HTR-8/SVneo (cell line): Measurements from ENCODE around the gene RBBP5.

Experiments used
- DNase-seq: peaks from one replicate; pipeline ENCODE4 v3.0.0; 2011; ENCODE audit warnings: low spot score, mixed read lengths; ENCODE audit not compliant: insufficient read length
- FAIRE-seq: peaks from 2 replicates; lab custom pipeline; 2011; peaks lifted over from hg19 to GRCh38; lab: Jason Lieb, UNC

The RBBP5 gene

GRCh38 chr1:205076245-205076761 lies 45.5 kb downstream of the RBBP5 start:
- DNase-seq (no peak), FAIRE-seq (no peak)

- FAIRE-seq (no peak), DNase-seq (no peak)
Observed at GRCh38 chr1:205075642-205076155, 46.1 kb downstream of the RBBP5 start.

- DNase-seq = no peak
- no peak for FAIRE-seq
Observed at GRCh38 chr1:205074513-205074912, 47.3 kb downstream of the RBBP5 start.

GRCh38 chr1:205074084-205074483 lies 47.7 kb downstream of the RBBP5 start:
- FAIRE-seq = no peak
- DNase-seq = no peak

- no peak for FAIRE-seq
Observed at GRCh38 chr1:205073511-205073910, 48.3 kb downstream of the RBBP5 start.

GRCh38 chr1:205072881-205073280 lies 48.9 kb downstream of the RBBP5 start:
- FAIRE-seq = no peak
- DNase-seq = no peak

More at GRCh38 chr1:205073511-205073910, 48.3 kb downstream of the RBBP5 start:
- no peak for DNase-seq

- no peak for FAIRE-seq
- DNase-seq = no peak
Observed at GRCh38 chr1:205072286-205072685, 49.5 kb downstream of the RBBP5 start.

GRCh38 chr1:205071801-205072200 lies 50.0 kb downstream of the RBBP5 start:
- DNase-seq (no peak), FAIRE-seq (no peak)

- FAIRE-seq (no peak), DNase-seq (no peak)
Observed at GRCh38 chr1:205071028-205071409, 50.8 kb downstream of the RBBP5 start.

GRCh38 chr1:205069371-205070125 lies 52.2 kb downstream of the RBBP5 start:
- DNase-seq (no peak), FAIRE-seq (no peak)

GRCh38 chr1:205068457-205069040 lies 53.2 kb downstream of the RBBP5 start:
- no peak for DNase-seq
- no peak for FAIRE-seq

- no peak for DNase-seq
Observed at GRCh38 chr1:205068001-205068400, 53.8 kb downstream of the RBBP5 start.

GRCh38 chr1:205067031-205067430 lies 54.7 kb downstream of the RBBP5 start:
- FAIRE-seq (no peak), DNase-seq (no peak)

More at GRCh38 chr1:205068001-205068400, 53.8 kb downstream of the RBBP5 start:
- FAIRE-seq = no peak

- FAIRE-seq (no peak), DNase-seq (no peak)
Observed at GRCh38 chr1:205066141-205066818, 55.5 kb downstream of the RBBP5 start.

- no peak for FAIRE-seq
- no peak for DNase-seq
Observed at GRCh38 chr1:205065666-205066065, 56.1 kb downstream of the RBBP5 start.

GRCh38 chr1:205064741-205065316 lies 56.9 kb downstream of the RBBP5 start:
- FAIRE-seq = no peak

GRCh38 chr1:205064301-205064700 lies 57.5 kb downstream of the RBBP5 start:
- FAIRE-seq (no peak), DNase-seq (no peak)

More at GRCh38 chr1:205064741-205065316, 56.9 kb downstream of the RBBP5 start:
- DNase-seq = no peak

- DNase-seq = no peak
- FAIRE-seq = no peak
Observed at GRCh38 chr1:205062895-205063294, 58.9 kb downstream of the RBBP5 start.

GRCh38 chr1:205062319-205062718 lies 59.5 kb downstream of the RBBP5 start:
- no peak for FAIRE-seq

GRCh38 chr1:205061665-205062069 lies 60.1 kb downstream of the RBBP5 start:
- FAIRE-seq (no peak), DNase-seq (peak; percentile 79)

More at GRCh38 chr1:205062319-205062718, 59.5 kb downstream of the RBBP5 start:
- no peak for DNase-seq
